Measurements from ENCODE around the gene GSTA1. TPM values are rescaled to one million over a fixed set of nuclear protein-coding genes. Genes with fewer than 3 reads are reported as not detected.
"Not testable (repeated sequence)": the region's sequence is repeated elsewhere in the genome, so short reads cannot be mapped to it uniquely, and the experiment has no call there.

GSTA1 gene
- total and polyA plus RNA-seq, 2 donors (not counting 1 experiment from before 2014, with no cell fraction given): not detected

- H3K4me1 ChIP-seq (ENCODE audit: control insufficient read depth, extremely low read depth, insufficient read depth, low read length); DNase-seq (ENCODE audit: low read depth in 2 of 2); H3K79me2 ChIP-seq (ENCODE audit: control insufficient read depth, insufficient read depth, low read length); H3K9ac ChIP-seq (ENCODE audit: insufficient read depth, low read length); H3K4me2 ChIP-seq (ENCODE audit: extremely low read depth, insufficient read depth, low read length); H2AFZ ChIP-seq (ENCODE audit: low read length); H3K27me3 ChIP-seq (ENCODE audit: control insufficient read depth, insufficient read depth, low read length); H3K36me3 ChIP-seq (ENCODE audit: control insufficient read depth, insufficient read depth, low read length); H4K20me1 ChIP-seq (ENCODE audit: control insufficient read depth, extremely low read depth, insufficient read depth, low read length); H3K9me3 ChIP-seq (ENCODE audit: control insufficient read depth, insufficient read depth, low read depth, low read length); H3K27ac ChIP-seq (ENCODE audit: insufficient read depth, low read length); H3K4me3 ChIP-seq (replicated peaks in 1 of 4; ENCODE audit: control extremely low read depth in 1 of 4, insufficient read depth in 1 of 4, low read depth in 3 of 4, low read length in 4 of 4): not testable (repeated sequence)
These were observed 41.7 kb downstream of the GSTA1 start for GRCh38 chr6:52761673-52762491.

- no peak overlapping the region for H3K27ac ChIP-seq (ENCODE audit: insufficient read depth, low read length)
- H3K27me3 ChIP-seq (ENCODE audit: control insufficient read depth, insufficient read depth, low read length): no peaks in the 10 kb centered on the region
- H2AFZ ChIP-seq (ENCODE audit: low read length): no peak overlapping the region
- H4K20me1 ChIP-seq (ENCODE audit: control insufficient read depth, extremely low read depth, insufficient read depth, low read length): no peaks in the 10 kb centered on the region
- H3K9ac ChIP-seq (ENCODE audit: insufficient read depth, low read length): no peak overlapping the region
- no peak overlapping the region for H3K4me3 ChIP-seq (replicated peaks in 1 of 4; ENCODE audit: control extremely low read depth in 1 of 4, insufficient read depth in 1 of 4, low read depth in 3 of 4, low read length in 4 of 4)
- no peak for TF ChIP-seq EZH2 (IDR thresholded peaks at IDR 0.05; ENCODE audit: low read length, missing control alignments)
- TF ChIP-seq CTCF (conservative IDR thresholded peaks at IDR 0.05 in 1 of 2, IDR thresholded peaks at IDR 0.05 in 1 of 2; ENCODE audit: low read depth in 1 of 2, low read length in 2 of 2): no peak
- no peak for DNase-seq (ENCODE audit: low read depth in 2 of 2)
- no peaks in the 10 kb centered on the region for H3K79me2 ChIP-seq (ENCODE audit: control insufficient read depth, insufficient read depth, low read length)
- H3K4me2 ChIP-seq (ENCODE audit: extremely low read depth, insufficient read depth, low read length): no peak overlapping the region
- H3K9me3 ChIP-seq (ENCODE audit: control insufficient read depth, insufficient read depth, low read depth, low read length): no peaks in the 10 kb centered on the region
- H3K4me1 ChIP-seq (ENCODE audit: control insufficient read depth, extremely low read depth, insufficient read depth, low read length): no peaks in the 10 kb centered on the region
- no peaks in the 10 kb centered on the region for H3K36me3 ChIP-seq (ENCODE audit: control insufficient read depth, insufficient read depth, low read length)
These were observed 43.4 kb downstream of the GSTA1 start for GRCh38 chr6:52760105-52760765.

- peak in 1 of 2 donors; percentile 51 for DNase-seq (ENCODE audit: low read depth in 2 of 2)
- no peak overlapping the region for H3K4me2 ChIP-seq (ENCODE audit: extremely low read depth, insufficient read depth, low read length)
These were observed 44.5 kb downstream of the GSTA1 start for GRCh38 chr6:52759085-52759484.

GRCh38 chr6:52757651-52758338 lies 45.8 kb downstream of the GSTA1 start:
- not testable (repeated sequence) for H3K9ac ChIP-seq (ENCODE audit: insufficient read depth, low read length); H3K79me2 ChIP-seq (ENCODE audit: control insufficient read depth, insufficient read depth, low read length); H3K4me3 ChIP-seq (replicated peaks in 1 of 4; ENCODE audit: control extremely low read depth in 1 of 4, insufficient read depth in 1 of 4, low read depth in 3 of 4, low read length in 4 of 4); H2AFZ ChIP-seq (ENCODE audit: low read length); H3K27me3 ChIP-seq (ENCODE audit: control insufficient read depth, insufficient read depth, low read length); H3K9me3 ChIP-seq (ENCODE audit: control insufficient read depth, insufficient read depth, low read depth, low read length); H4K20me1 ChIP-seq (ENCODE audit: control insufficient read depth, extremely low read depth, insufficient read depth, low read length); H3K36me3 ChIP-seq (ENCODE audit: control insufficient read depth, insufficient read depth, low read length); H3K4me2 ChIP-seq (ENCODE audit: extremely low read depth, insufficient read depth, low read length); H3K4me1 ChIP-seq (ENCODE audit: control insufficient read depth, extremely low read depth, insufficient read depth, low read length); H3K27ac ChIP-seq (ENCODE audit: insufficient read depth, low read length)
- DNase-seq (ENCODE audit: low read depth in 2 of 2): peak; percentile 46 to 94

More at GRCh38 chr6:52759085-52759484, 44.5 kb downstream of the GSTA1 start:
- H3K9ac ChIP-seq (ENCODE audit: insufficient read depth, low read length): no peak overlapping the region
- no peak overlapping the region for H3K27ac ChIP-seq (ENCODE audit: insufficient read depth, low read length)
- H2AFZ ChIP-seq (ENCODE audit: low read length): no peak overlapping the region
- H4K20me1 ChIP-seq (ENCODE audit: control insufficient read depth, extremely low read depth, insufficient read depth, low read length): no peaks in the 10 kb centered on the region
- H3K79me2 ChIP-seq (ENCODE audit: control insufficient read depth, insufficient read depth, low read length): no peaks in the 10 kb centered on the region
- TF ChIP-seq EZH2 (IDR thresholded peaks at IDR 0.05; ENCODE audit: low read length, missing control alignments): no peak
- H3K4me3 ChIP-seq (replicated peaks in 1 of 4; ENCODE audit: control extremely low read depth in 1 of 4, insufficient read depth in 1 of 4, low read depth in 3 of 4, low read length in 4 of 4): no peak overlapping the region
- no peaks in the 10 kb centered on the region for H3K4me1 ChIP-seq (ENCODE audit: control insufficient read depth, extremely low read depth, insufficient read depth, low read length)
- no peaks in the 10 kb centered on the region for H3K27me3 ChIP-seq (ENCODE audit: control insufficient read depth, insufficient read depth, low read length)
- H3K9me3 ChIP-seq (ENCODE audit: control insufficient read depth, insufficient read depth, low read depth, low read length): no peaks in the 10 kb centered on the region
- H3K36me3 ChIP-seq (ENCODE audit: control insufficient read depth, insufficient read depth, low read length): no peaks in the 10 kb centered on the region
